GM12891 (cell line): ENCODE data around the gene E2F3.

Experiments
- POLR2A ChIP-seq: IDR thresholded peaks from 2 replicates; pipeline ENCODE4 v1.6.1; 2011; ENCODE audit warnings: low read depth, low read length, control low read depth
- POLR2AphosphoS5 ChIP-seq: IDR thresholded peaks from 2 replicates; pipeline ENCODE4 v1.6.1; 2011; ENCODE audit warnings: low read depth, low read length, control low read depth
- TAF1 ChIP-seq: IDR thresholded peaks from 2 replicates; pipeline ENCODE4 v1.6.1; 2011; ENCODE audit warnings: low read depth, low read length, control low read depth

GRCh38 chr6:20412682-20413073 lies 11.0 kb downstream of the E2F3 start:
- TF ChIP-seq TAF1 (no peak), POLR2AphosphoS5 (no peak), POLR2A (no peak)
